HepG2 (cell line): ENCODE results near the gene TRPV5. TPM values are rescaled to one million over a fixed set of nuclear protein-coding genes. Genes with fewer than 3 reads are reported as not detected.

Experiments
- ATAC-seq: fragments of 200-7000 bp; cut with Tn5 transposase; 3 replicates; pipeline ENCODE4 v1.9.1; 2020; ENCODE audit warnings: mild to moderate bottlenecking, moderate library complexity
- BruUV-seq: library from RNA; stranded (reverse); fragments of 400-500 nt; replicated peaks from 2 replicates; lab custom pipeline; 2021; lab: Mats Ljungman, UMichigan
- CTCF ChIA-PET: fragments of 300-600 bp; formaldehyde crosslinking; extraction: SDS; loops from one replicate; lab custom pipeline; 2021; ENCODE audit warnings: low total read pairs, inconsistent platforms, low intra/inter-chr PET ratio; lab: Yijun Ruan, JAX
- POLR2A ChIA-PET: fragments of 350-600 bp; sonication (Branson Sonifier 250); formaldehyde crosslinking; loops from one replicate; lab custom pipeline; 2020; ENCODE audit warnings: antibody characterized with exemption, inconsistent platforms; lab: Yijun Ruan, JAX
- DNase-seq: peaks from one replicate; pipeline ENCODE4 v3.0.0-alpha.2; 2015; ENCODE audit warnings: low spot score
- FAIRE-seq: peaks from 3 replicates; lab custom pipeline; 2011; peaks lifted over from hg19 to GRCh38; lab: Jason Lieb, UNC
- H2AFZ ChIP-seq: one replicate; pipeline ENCODE4 v1.6.1; 2011; ENCODE audit warnings: low read length, inconsistent platforms
- H3K27ac ChIP-seq: fragments of 300-600 bp; 3 replicates; pipeline ENCODE4 v1.8.0; 2011; ENCODE audit warnings: mixed run types, mild to moderate bottlenecking, mixed read lengths, low read length, inconsistent platforms; ENCODE audit not compliant: insufficient read depth; ENCODE audit errors: extremely low read length
- H3K27me3 ChIP-seq, 2 experiments: fragments of 200-600 bp in 1 of 2; 2 replicates in 1 of 2; 3 replicates in 1 of 2; pipeline versions ENCODE4 v1.6.0 to v1.8.0; 2011; ENCODE audit warnings: low read length in 2 of 2, mild to moderate bottlenecking in 2 of 2, moderate library complexity in 2 of 2, inconsistent platforms in 1 of 2; ENCODE audit not compliant: insufficient read depth in 2 of 2, control insufficient read depth in 1 of 2
- H3K36me3 ChIP-seq, 2 experiments: fragments of 200-600 bp in 1 of 2; replicated peaks in 1 of 2; 2 replicates in 1 of 2; 3 replicates in 1 of 2; pipeline versions ENCODE4 v1.5.1 to v1.8.0; 2011; ENCODE audit warnings: low read length in 2 of 2, inconsistent platforms in 1 of 2; ENCODE audit not compliant: insufficient read depth in 2 of 2, control insufficient read depth in 1 of 2
- H3K4me1 ChIP-seq: 2 replicates; pipeline ENCODE4 v1.5.1; 2012; ENCODE audit warnings: low read length, inconsistent platforms; ENCODE audit not compliant: insufficient read depth
- H3K4me2 ChIP-seq: 2 replicates; pipeline ENCODE4 v1.6.0; 2011; ENCODE audit warnings: low read depth, low read length, inconsistent platforms
- H3K4me3 ChIP-seq, 3 experiments: fragments of 200-600 bp in 1 of 3; sonication (generic), shearing (Covaris generic) in 1 of 3; replicated peaks in 1 of 3; 2 replicates each; pipeline ENCODE4 v1.5.1; 2011 to 2016; ENCODE audit warnings: low read length in 3 of 3, inconsistent platforms in 2 of 3, low read depth in 2 of 3, mild to moderate bottlenecking in 2 of 3, control low read depth in 1 of 3, mixed read lengths in 1 of 3; ENCODE audit not compliant: insufficient read depth in 1 of 3
- H3K79me2 ChIP-seq: one replicate; pipeline ENCODE4 v1.6.1; 2011; ENCODE audit warnings: low read length, inconsistent platforms; ENCODE audit not compliant: insufficient read depth
- H3K9ac ChIP-seq: 2 replicates; pipeline ENCODE4 v1.6.0; 2011; ENCODE audit warnings: mild to moderate bottlenecking, low read depth, low read length, inconsistent platforms; ENCODE audit not compliant: insufficient read depth
- H3K9me3 ChIP-seq: 2 replicates; pipeline ENCODE4 v1.5.1; 2012; ENCODE audit warnings: mild to moderate bottlenecking, low read length
- H4K20me1 ChIP-seq: 2 replicates; pipeline ENCODE4 v1.6.0; 2011; ENCODE audit warnings: inconsistent platforms, mild to moderate bottlenecking, low read length, moderate library complexity; ENCODE audit not compliant: insufficient read depth
- DMTF1 ChIP-seq: sonication (generic); formaldehyde crosslinking; IDR thresholded peaks from 2 replicates; pipeline ENCODE4 v1.4.0; 2020; ENCODE audit warnings: mild to moderate bottlenecking, missing genetic modification reagents
- HNF4A ChIP-seq: sonication (generic); formaldehyde crosslinking; IDR thresholded peaks from 2 replicates; pipeline ENCODE4 v1.4.0; 2020; ENCODE audit warnings: missing genetic modification reagents
- NCOA1 ChIP-seq: sonication (generic); formaldehyde crosslinking; IDR thresholded peaks from 2 replicates; pipeline ENCODE4 v1.9.0; 2021; ENCODE audit warnings: missing genetic modification reagents
- NRL ChIP-seq: sonication (generic); formaldehyde crosslinking; IDR thresholded peaks from 2 replicates; pipeline ENCODE4 v1.5.0; 2020; ENCODE audit warnings: missing genetic modification reagents, mild to moderate bottlenecking, moderate library complexity, borderline replicate concordance
- PLSCR1 ChIP-seq: sonication (generic); formaldehyde crosslinking; IDR thresholded peaks from 2 replicates; pipeline ENCODE4 v1.5.0; 2020; ENCODE audit warnings: missing genetic modification reagents, mild to moderate bottlenecking, borderline replicate concordance
- SMAD1 ChIP-seq: sonication (generic); formaldehyde crosslinking; IDR thresholded peaks from 2 replicates; pipeline ENCODE4 v1.4.0; 2020; ENCODE audit warnings: missing genetic modification reagents, low read depth, mild to moderate bottlenecking, borderline replicate concordance
- ZNF724P ChIP-seq: sonication (generic); formaldehyde crosslinking; IDR thresholded peaks from 2 replicates; pipeline ENCODE4 v1.8.0; 2022; ENCODE audit warnings: missing genetic modification reagents, borderline replicate concordance
- ZNF772 ChIP-seq: sonication (generic); formaldehyde crosslinking; IDR thresholded peaks from 2 replicates; pipeline ENCODE4 v1.5.0; 2020; ENCODE audit warnings: mild to moderate bottlenecking, missing genetic modification reagents
- ZNF782 ChIP-seq: sonication (generic); formaldehyde crosslinking; IDR thresholded peaks from 2 replicates; pipeline ENCODE4 v1.4.0; 2020; ENCODE audit warnings: missing genetic modification reagents, mild to moderate bottlenecking, borderline replicate concordance
- ZSCAN31 ChIP-seq: sonication (generic); formaldehyde crosslinking; IDR thresholded peaks from 2 replicates; pipeline ENCODE4 v1.5.0; 2020; ENCODE audit warnings: low read depth, mild to moderate bottlenecking, missing genetic modification reagents
- in situ Hi-C: cut with HindIII; loops from 2 replicates; pipeline ENCODE4 v1.10.0; 2017; ENCODE audit warnings: low pct_unique_long_range_greater_than_20kb; ENCODE audit not compliant: extremely low pct_ligation_motif_present
- intact Hi-C: fragments of 100-400 bp; cut with micrococcal nuclease; formaldehyde crosslinking; loops from one replicate; pipeline ENCODE4 v1.10.0; 2022; ENCODE audit not compliant: unreplicated experiment
- polyA plus RNA-seq, 8 experiments: library from polyadenylated mRNA; depleted of rRNA in 3 of 8; stranded (reverse) in 7 of 8; unstranded in 1 of 8; fragments of >200 nt; fragmentation: Illumina TruSeq in 4 of 8; extraction: Trizol in 4 of 8; gene quantifications; 2 replicates each; pipeline versions ENCODE4 v1.2.1 to v1.2.3, GENCODE V29; 2011 to 2016; ENCODE audit warnings: low read depth in 4 of 8, missing spikeins in 1 of 8, mixed read lengths in 1 of 8; ENCODE audit not compliant: insufficient read depth in 1 of 8
- total RNA-seq, 5 experiments: library from RNA; depleted of rRNA; stranded (reverse); fragments of >200 nt; fragmentation: Illumina TruSeq; extraction: Trizol; gene quantifications; 2 replicates each; pipeline ENCODE4 v1.2.3, GENCODE V29; 2016; ENCODE audit warnings: low read depth in 1 of 5

Gene TRPV5
- total and polyA plus RNA-seq, 2 of the 13 experiments (the other 11 are each of a cell fraction or from before 2014, with no cell fraction given), result not detected

- no peak overlapping the region for H3K4me3 ChIP-seq
- H2AFZ ChIP-seq, result no peak overlapping the region
- no peak overlapping the region for H3K9ac ChIP-seq
- no peaks in the 10 kb centered on the region; a peak in 1 of 5 replicates for H3K27me3 ChIP-seq
- no TSS peak for BruUV-seq
- POLR2A ChIA-PET, result no interaction called here
- FAIRE-seq (no peak), ATAC-seq (no peak), DNase-seq (no peak)
- H3K36me3 ChIP-seq, result no peaks in the 10 kb centered on the region
- no peaks in the 10 kb centered on the region for H3K4me1 ChIP-seq
- H3K27ac ChIP-seq, result no peak overlapping the region
- no peak overlapping the region for H3K4me2 ChIP-seq
- no peaks in the 10 kb centered on the region for H3K9me3 ChIP-seq
- intact Hi-C loops, result no loop called here
- H4K20me1 ChIP-seq, result no peaks in the 10 kb centered on the region
- TF ChIP-seq ZNF772 (CRISPR knock-in tag), result no peak
- TF ChIP-seq NCOA1, result no peak
- no peak for TF ChIP-seq ZNF782 (CRISPR knock-in tag)
- no peak for TF ChIP-seq NRL (CRISPR knock-in tag)
- TF ChIP-seq HNF4A (CRISPR knock-in tag), result no peak
- TF ChIP-seq DMTF1 (CRISPR knock-in tag), result no peak
- no peak for TF ChIP-seq PLSCR1 (CRISPR knock-in tag)
- no peak for TF ChIP-seq SMAD1 (CRISPR knock-in tag)
- TF ChIP-seq ZSCAN31 (CRISPR knock-in tag), result no peak
- TF ChIP-seq ZNF724P (CRISPR knock-in tag), result no peak
- TF ChIP-seq, all 625 proteins: peak for 0
- CTCF ChIA-PET, result no interaction called here
- no peaks in the 10 kb centered on the region for H3K79me2 ChIP-seq
- in situ Hi-C loops, result no loop called here
These were observed 21.2 kb upstream of the TRPV5 start for GRCh38 chr7:142954680-142955268.
